Nucleus accumbens (tissue), 56 donors: Measurements from ENCODE around the gene TRIM39.

ENCODE experiments used
- DNase-seq, 56 donors: peaks; one replicate each; lab custom pipeline; 2025; lab: John Stamatoyannopoulos, UW

The TRIM39 gene

DNA sequence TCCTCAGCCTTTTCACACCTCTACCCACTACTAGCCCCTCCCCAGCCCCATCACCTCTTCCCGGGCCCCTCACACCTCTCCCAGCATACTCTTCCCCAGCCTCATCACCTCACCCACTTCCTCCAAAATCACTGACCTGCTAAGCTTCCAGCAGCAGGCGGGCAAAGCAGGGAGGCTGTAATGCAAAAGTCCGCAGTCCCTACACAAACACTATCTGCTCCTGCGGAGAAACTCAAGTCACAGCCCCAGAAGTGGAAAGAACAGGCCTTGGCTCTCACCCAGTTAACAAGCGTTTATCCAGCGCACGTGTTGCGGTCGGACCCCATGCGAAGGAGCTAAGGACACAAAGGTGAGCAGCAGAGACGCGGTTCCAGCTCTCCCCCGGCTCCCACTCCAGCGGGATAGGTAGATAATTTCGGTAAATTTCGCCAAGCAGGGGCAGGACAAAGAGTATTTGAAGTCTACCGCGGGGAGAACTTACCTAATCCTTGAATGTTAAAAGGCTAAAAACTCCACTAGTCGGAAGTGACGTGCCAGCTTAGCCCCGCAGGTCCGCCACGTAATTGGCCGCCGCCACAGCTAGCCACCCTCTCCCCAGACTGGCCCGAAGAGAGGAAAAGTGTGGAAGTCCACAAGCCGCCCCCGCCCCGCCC, 728 bp upstream of the TRIM39 start:
- DNase-seq: peak in 46 of 56 donors; percentile 8 to 91 (median 76)

DNA sequence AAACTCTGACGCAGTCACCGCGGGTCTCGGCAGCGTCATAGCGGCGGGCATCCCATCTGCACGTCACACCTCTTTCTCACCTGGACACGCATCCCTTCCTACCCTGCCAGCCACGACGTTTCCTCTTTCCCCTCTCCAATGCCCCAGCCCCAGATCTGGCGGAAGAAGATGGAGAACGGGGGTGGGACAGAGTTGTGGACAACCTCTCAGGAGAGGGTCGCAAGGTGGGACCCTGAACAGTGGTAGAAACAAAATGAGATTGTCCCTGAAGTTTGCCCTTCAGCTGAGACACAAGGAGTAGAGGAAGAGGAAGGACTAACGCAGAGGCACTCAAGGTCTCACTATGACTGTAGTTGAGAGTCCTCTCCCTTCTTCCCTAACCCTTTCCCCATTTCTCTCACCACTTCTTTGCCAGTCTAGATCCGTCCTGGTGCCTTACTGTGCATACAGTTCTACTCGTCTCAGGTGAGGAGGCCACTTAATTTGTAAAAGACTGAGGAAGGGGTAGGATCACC, 562 bp downstream of the TRIM39 start:
- no peak for DNase-seq

DNA sequence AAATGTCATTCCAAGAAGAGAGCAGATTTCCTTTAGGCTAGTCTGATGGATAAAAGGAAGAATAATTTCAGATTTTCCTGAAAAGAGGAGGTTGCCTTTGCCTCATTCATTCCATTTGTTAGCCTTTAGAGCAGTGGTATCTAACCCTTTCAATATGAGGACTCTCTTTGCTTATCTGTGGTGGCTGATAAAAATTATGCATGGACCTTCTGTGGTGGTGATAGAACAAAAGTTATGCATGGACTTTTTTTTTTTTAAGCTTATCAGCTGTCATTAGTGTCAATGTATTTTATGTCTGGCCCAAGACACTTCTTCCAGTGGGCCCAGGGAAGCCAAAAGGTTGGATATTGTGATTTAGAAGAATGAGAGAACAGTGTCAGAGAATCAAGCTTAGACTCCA, 1.7 kb downstream of the TRIM39 start:
- DNase-seq: no peak

GRCh38 chr6:30329331-30329730, 2.6 kb downstream of the TRIM39 start:
- DNase-seq: no peak

GRCh38 chr6:30331981-30332380, 5.3 kb downstream of the TRIM39 start:
- DNase-seq: no peak

- no peak for DNase-seq
These were observed 7.5 kb downstream of the TRIM39 start for GRCh38 chr6:30334075-30334783.

DNA sequence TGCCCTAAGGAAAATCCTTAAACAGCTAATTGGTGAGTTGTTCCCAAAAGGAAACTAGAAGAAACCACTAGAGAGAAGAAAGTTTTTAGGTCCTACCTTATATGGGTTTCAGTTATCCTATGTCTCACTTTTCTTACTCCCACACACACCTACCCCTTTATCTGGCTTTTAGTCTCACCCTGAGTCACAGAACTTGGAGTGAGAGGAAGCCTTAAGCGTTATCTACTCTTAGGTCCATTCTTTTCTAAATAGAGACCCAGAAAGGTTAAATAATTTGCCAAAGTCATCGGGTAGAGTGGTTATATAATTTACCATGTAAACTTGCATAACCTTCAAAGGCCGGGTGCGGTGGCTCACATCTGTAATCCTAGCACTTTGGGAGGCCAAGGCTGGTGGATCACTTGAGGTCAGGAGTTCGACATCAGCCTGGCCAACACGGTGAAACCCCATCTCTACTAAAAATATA, 13.9 kb downstream of the TRIM39 start:
- DNase-seq: no peak

DNA sequence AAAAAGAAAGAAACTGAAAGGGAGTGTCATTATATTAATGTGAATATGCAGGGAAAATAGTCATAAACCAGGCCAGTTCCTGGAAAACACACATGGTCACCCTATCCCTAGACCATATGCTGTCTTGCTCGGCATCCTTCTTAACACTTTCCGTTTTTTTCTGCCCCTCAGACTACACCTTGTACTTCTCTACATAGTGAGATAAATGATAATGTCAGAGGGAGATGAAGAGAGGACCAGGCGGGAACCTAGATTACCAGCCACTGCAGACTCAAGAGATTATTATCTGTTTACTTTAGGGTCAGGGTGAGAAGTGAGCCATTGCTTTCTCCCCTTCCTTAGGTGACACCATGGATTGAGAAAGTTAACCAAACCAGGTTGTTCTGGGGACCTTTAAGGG, 14.5 kb downstream of the TRIM39 start:
- no peak for DNase-seq

- no peak for DNase-seq
These were observed 15.0 kb downstream of the TRIM39 start for GRCh38 chr6:30341728-30342127.

DNA sequence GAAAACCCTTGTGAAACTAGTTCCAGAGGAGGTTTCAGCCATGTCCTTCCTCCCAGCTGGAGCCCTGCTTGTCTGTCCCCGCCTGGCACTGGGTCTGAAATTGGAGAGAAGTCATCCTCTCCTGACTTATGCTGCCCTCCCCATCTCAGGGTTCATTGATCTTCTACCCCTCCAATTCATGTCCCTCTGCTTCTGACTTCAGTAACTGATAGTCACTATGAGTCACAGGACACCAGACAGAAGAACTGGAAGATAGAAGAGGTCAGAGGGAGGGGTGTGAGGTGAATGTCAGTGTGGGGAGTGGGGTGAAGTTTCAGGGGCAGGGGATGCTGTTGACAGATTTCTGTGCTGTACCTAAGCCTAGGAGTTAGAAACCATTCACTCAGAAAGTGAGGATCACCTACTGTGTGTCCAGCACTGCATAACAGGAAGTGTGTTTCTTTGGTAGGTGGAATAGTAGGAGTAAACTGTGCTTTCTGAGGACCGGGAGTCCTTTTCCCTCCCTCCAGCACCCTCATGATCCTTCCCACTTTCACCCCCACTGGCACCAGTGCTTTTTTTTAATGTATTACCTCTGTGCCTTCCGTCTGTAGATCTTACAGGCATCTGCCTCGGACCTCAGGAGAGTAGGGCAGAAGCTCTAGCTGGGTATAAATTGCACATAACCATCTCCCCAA, 17.6 kb downstream of the TRIM39 start:
- no peak for DNase-seq

DNA sequence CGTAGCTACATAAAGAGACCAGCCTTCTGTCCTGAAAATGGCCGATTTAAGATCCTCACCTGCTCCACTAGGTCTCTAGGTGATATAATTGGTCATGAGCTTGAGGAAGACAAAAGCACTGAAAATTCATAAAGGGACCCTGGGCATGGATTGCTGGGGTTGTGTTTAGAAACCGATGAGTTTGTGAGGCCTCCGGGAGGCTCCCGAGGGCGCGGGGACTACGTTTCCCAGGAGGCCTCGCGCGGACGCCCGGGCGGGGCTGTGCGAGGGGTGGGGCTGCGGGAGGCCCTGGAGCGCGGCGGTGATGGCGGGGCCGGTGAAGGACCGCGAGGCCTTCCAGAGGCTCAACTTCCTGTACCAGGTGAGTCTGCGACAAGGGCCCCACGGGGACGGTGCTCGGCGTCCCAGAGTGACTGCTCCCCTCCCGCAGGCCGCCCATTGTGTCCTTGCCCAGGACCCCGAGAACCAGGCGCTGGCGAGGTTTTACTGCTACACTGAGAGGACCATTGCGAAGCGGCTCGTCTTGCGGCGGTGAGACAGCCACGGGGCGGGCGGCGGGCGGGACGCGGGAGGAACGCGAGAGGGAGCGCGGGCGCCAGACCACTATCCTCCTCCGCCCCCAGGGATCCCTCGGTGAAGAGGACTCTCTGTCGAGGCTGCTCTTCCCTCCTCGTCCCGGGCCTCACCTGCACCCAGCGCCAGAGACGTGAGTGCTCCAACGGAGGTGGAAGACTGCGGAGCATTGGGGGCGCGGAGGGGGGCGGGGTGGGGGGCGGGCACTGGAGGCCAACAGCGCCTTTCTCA, 18.3 kb downstream of the TRIM39 start, which contains the start of gene RPP21:
Gene RPP21 (plus strand): TSS at position 289 of the 804 bp plus-strand sequence. CDS start 16 bp downstream, at position 305.
- DNase-seq: peak; percentile 12 to 92 (median 80)

DNA sequence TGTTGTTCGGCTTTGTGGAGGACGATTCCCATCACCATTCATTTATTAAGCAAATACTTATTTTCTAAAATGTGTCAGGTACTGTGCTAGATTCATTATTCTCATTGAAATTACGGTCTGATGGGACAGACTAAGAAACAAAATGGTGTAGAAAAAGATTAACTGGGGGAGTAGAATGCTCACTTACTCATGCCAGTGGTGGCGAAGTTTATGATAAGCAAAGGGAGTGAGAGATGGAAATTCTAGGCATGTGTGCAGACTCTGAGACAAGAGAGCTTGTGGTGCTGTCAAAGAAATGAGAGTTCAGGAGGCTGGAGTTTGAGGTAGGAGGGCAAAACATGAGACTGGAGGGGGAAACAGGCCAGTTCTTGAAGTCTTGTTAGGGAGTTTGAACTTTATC, 19.1 kb downstream of the TRIM39 start:
- DNase-seq: no peak

GRCh38 chr6:30348957-30349356, 22.2 kb downstream of the TRIM39 start:
- DNase-seq: no peak

DNA sequence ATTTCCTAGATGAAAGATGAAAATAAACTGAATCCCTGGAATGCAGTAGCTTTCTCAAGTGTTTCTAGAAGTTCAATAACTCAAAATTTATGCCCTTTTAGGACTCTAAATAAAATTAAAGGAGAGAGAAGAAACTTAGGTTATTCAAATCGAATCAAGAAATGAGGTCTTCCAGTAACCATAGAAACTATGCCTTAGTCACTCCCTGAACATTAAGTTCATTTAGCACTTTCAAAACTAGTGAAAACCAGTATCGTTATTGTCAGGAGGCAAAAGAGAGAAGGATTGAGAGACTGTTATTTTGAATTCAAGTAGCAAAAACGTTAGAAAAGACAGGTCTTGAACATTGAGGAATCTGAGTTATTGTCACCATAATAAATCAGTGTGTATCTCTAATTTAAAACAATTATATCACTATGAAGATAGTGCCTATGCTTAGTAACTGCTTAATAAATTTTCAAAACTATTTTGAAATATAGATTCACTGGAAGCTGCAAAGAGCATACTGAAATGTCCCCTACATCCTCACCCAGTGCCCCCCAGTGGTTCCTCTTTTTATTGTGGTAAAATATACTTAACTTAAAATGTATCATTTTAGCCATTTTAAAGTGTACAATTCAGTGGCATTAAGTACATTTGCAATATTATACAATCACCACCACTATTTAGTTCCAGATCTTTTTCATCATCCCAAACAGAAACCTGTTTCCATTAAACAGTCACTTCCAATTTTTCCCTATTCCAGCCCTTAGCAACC, 22.9 kb downstream of the TRIM39 start:
- DNase-seq: no peak

DNA sequence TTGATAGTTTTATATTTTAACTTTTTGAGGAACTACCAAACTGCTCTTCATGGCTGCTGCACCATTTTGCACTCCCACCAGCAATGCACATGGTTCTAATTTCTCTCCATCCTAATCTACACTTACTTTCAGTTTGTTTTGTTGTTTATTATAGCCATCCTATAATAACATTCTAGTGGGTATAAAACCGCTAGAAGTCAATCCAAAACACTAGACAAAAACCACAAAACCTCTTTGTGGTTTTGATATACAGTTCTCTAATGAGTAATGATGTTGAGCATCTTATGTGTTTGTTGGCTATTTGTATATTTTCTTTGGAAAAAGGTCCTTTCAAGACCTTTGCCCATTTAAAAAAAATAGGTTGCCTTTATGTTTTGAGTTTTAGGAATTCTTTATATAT, 23.8 kb downstream of the TRIM39 start:
- DNase-seq: no peak

- no peak for DNase-seq
These were observed 25.8 kb downstream of the TRIM39 start for GRCh38 chr6:30352550-30352949.

- DNase-seq: no peak
These were observed 28.6 kb downstream of the TRIM39 start for GRCh38 chr6:30355281-30355680.

- DNase-seq: no peak
These were observed 29.8 kb downstream of the TRIM39 start for GRCh38 chr6:30356536-30356935.

DNA sequence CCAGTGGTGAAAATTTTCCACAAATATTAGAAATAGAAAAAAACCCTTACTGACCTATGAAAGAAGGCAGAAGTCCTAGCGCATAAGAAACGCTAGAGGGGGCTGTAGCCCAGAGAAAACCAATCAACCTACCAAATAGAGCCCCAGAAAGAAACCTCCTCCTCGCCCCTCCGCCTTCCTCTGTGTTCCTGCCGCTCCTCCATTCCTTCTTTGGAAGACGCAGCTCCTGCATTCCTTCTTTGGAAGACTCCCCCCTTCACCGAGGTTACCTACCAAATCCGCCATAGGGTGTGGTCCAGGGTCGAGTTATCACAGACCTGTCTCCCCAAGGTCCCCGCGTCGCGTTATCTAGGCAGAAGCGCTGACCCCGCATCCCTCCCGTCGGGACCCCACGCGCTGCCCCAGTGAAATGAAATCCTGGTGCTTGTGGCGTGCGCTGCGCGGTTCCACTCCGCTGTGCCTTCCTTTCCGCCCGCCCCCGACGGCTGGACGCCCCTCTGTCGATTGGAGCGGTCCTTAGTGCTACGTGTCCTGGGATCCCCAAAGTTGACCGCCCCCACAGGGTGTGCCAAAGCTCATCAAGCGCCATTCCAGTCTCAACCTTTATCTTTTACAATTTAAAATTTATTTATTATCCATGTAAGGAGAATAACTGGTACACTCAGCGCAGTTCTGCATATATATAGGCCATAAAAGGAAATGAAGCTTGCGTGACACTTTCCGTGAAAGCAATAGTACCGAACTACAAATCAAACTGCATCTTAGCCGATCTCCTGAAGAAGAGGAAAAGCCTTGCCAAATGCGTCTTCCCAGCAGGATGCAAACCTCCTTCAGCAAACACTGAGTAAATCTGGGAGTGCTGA, 31.2 kb downstream of the TRIM39 start:
- DNase-seq: peak in 46 of 56 donors; percentile 3 to 82 (median 48)
